C4-2B (cell line): Measurements from ENCODE around the gene GHR.

Experiments used
- ZFX ChIP-seq: fragments of 450-650 bp; IDR thresholded peaks from 2 replicates; pipeline ENCODE4 v1.6.1; 2017
- TF ChIP-seq, protein P1 (sequence below): fragments of 450-650 bp; conservative IDR thresholded peaks from 2 replicates; pipeline ENCODE4 v1.5.1; 2017; ENCODE audit warnings: mild to moderate bottlenecking

DNA sequence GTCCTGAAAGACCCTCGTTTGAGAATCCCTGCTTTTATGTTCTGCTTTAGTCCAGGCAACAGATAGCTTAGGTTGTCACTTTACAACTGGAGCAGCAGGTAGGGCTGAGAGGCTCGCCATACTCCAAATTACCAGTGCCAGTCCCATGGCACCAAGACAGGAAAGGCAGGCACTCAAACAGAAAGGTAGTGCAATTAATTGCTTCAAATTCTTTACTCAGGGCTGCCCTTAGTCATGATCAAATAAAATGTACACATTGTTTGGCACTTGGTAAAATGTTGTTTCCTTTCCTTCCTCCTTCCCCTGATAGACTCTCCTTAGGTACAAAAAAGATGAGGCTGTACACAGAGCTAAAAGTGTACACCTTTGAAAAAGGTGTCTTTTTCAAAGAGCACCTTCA is 217.6 kb downstream of the GHR start:
- TF ChIP-seq, protein P1, sequence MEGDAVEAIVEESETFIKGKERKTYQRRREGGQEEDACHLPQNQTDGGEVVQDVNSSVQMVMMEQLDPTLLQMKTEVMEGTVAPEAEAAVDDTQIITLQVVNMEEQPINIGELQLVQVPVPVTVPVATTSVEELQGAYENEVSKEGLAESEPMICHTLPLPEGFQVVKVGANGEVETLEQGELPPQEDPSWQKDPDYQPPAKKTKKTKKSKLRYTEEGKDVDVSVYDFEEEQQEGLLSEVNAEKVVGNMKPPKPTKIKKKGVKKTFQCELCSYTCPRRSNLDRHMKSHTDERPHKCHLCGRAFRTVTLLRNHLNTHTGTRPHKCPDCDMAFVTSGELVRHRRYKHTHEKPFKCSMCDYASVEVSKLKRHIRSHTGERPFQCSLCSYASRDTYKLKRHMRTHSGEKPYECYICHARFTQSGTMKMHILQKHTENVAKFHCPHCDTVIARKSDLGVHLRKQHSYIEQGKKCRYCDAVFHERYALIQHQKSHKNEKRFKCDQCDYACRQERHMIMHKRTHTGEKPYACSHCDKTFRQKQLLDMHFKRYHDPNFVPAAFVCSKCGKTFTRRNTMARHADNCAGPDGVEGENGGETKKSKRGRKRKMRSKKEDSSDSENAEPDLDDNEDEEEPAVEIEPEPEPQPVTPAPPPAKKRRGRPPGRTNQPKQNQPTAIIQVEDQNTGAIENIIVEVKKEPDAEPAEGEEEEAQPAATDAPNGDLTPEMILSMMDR: no peak
- TF ChIP-seq ZFX: no peak
